ENCODE results near the gene TSSC4. TPM values are rescaled to one million over a fixed set of nuclear protein-coding genes. Genes with fewer than 3 reads are reported as not detected.

The TSSC4 gene
- total and polyA plus RNA-seq, 9 donors, result 25.2 to 36.7 (median 27.3) TPM

DNA sequence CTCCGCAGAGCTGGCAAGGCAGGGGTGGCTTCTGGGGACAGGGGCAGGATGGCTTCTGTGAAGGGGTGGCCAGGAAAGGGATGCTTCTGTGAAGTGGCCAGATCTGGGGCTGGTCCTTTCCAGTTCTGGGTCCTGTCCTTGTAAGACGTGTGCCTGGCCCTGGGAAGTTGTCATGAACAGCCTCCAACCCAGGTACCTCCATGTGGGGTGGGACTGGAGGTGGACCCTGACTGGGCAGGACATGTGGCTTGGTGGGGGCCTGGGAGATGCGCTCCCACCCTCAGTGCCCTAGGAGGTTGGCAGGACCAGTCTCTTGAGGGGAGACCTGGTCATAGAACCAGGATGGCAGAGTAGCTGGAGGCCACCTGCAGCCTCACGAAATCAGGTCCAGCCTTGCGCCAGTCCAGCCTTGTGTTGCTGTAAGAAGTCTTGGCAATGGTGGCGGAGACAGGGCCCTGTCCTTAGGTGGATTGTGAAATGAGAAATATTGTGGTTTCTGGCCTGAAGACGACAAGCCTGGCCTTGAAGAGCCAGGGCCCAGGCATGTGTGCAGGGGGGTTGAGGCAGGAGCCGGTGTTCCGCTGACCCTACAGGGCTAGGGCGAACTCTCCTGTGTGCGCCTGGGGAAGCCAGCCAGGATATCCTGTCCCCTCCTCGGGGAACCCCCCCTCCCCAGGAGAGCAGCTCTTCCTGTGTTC is 46.9 kb downstream of the TSSC4 start:
- Histone ChIP-seq H3K36me3 (ENCODE audit: control insufficient read depth, insufficient read depth, low read length) (no peaks in the 10 kb centered on the region), H3K27me3 (ENCODE audit: control insufficient read depth, insufficient read depth, low read length) (peaks cover 48% of the 10 kb centered on the region), H3K4me3 (ENCODE audit: low read length) (no peak overlapping the region), H3K9me3 (replicated peaks; ENCODE audit: control insufficient read depth, low read depth, low read length) (no peaks in the 10 kb centered on the region), H3K4me1 (ENCODE audit: control insufficient read depth, insufficient read depth, low read length) (peaks cover 40% of the 10 kb centered on the region), H3K27ac (ENCODE audit: low read length) (no peak overlapping the region)
- DNase-seq, result no peak
- 74% methylated on average over 11 of the region's 12 CpGs for WGBS (ENCODE audit: insufficient coverage)

DNA sequence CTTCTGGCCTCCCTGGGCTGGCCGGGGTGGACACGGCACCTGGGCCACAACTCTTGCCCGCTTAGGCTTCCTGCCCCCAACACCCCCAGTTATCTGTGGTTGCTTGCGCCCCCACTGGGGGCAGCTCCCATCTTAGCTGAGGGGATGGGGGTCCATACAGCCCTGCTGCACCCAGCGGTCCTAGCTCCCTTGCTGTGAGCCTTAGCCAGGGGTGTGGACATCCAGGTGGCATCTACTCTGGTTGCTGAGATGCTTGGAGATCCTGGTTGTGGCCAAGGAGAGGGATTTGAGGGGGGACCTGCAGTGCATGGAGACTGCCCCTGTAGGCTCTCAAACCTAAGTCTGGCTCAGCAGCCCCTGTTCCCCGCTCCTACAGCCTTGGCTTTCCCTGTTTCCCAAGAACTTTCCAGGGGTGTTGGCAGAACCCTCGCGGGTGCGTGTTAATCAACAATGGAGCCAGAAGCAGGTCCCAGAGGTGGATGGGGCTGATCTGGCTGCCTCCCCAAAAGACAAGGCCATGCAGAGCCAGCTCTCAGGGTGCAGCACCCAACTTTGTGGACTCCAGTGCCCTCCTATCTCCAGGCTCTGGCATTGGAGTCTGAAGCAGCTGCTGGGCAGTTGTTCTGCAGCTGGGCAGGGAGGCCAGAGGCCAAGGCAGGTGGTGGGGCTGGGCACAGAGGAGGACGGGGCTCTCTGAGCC is 47.6 kb downstream of the TSSC4 start:
- Histone ChIP-seq H3K9me3 (replicated peaks; ENCODE audit: control insufficient read depth, low read depth, low read length) (no peaks in the 10 kb centered on the region), H3K27me3 (ENCODE audit: control insufficient read depth, insufficient read depth, low read length) (peaks cover 47% of the 10 kb centered on the region), H3K4me3 (ENCODE audit: low read length) (no peak overlapping the region), H3K36me3 (ENCODE audit: control insufficient read depth, insufficient read depth, low read length) (no peaks in the 10 kb centered on the region), H3K27ac (ENCODE audit: low read length) (no peak overlapping the region), H3K4me1 (ENCODE audit: control insufficient read depth, insufficient read depth, low read length) (peaks cover 41% of the 10 kb centered on the region)
- WGBS (ENCODE audit: insufficient coverage), result 77% methylated on average over 6 of the region's 10 CpGs
- no peak for DNase-seq

DNA sequence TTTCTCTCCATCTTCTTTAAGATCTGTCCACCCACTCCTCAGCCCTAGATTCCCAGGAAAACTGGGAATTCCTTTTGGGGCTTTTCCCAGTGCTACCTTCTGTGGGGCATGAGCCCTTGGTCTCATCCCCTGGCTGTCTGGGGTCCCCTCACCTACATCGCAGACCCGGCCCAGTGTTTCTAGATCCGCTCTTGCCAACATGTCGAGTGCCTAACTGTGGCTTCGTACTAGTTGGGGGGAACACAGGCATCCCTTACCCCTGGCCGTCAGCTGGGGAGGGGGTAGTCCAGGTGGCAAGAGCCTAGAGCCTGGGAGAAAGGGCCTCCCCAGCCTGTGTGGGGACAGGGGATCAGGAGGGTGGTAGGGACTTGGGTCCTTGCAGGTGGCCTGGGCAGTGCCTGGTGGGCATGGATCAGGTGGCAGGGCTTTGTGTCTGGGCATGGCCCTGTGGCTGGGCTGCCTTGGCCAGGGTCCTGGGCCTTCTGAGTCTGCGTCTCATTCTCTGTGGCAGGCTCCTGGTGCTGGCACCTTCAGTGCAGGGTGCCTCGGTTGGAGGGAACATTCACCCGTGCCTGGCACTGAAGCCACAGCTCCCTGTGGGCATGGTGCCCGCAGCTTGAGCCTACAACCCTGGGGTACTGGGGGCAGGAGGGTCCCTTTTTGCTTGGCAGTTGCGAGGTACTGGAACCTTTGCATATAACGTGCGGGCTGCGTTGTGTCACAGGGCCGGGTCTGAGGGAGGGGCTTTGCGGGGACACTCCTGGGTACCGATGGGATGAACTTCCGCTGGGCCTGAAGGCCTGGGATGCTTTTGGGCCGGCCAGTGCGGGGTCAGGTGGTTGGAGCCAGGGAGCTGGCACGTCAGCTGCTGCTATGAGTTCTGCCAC is 48.4 kb downstream of the TSSC4 start:
- Histone ChIP-seq H3K27ac (ENCODE audit: low read length) (no peak overlapping the region), H3K4me3 (ENCODE audit: low read length) (no peak overlapping the region), H3K36me3 (ENCODE audit: control insufficient read depth, insufficient read depth, low read length) (no peaks in the 10 kb centered on the region), H3K9me3 (replicated peaks; ENCODE audit: control insufficient read depth, low read depth, low read length) (no peaks in the 10 kb centered on the region), H3K4me1 (ENCODE audit: control insufficient read depth, insufficient read depth, low read length) (peaks cover 41% of the 10 kb centered on the region), H3K27me3 (ENCODE audit: control insufficient read depth, insufficient read depth, low read length) (peaks cover 39% of the 10 kb centered on the region)
- 86% methylated on average over 20 of the region's 21 CpGs for WGBS (ENCODE audit: insufficient coverage)
- DNase-seq, result no peak

DNA sequence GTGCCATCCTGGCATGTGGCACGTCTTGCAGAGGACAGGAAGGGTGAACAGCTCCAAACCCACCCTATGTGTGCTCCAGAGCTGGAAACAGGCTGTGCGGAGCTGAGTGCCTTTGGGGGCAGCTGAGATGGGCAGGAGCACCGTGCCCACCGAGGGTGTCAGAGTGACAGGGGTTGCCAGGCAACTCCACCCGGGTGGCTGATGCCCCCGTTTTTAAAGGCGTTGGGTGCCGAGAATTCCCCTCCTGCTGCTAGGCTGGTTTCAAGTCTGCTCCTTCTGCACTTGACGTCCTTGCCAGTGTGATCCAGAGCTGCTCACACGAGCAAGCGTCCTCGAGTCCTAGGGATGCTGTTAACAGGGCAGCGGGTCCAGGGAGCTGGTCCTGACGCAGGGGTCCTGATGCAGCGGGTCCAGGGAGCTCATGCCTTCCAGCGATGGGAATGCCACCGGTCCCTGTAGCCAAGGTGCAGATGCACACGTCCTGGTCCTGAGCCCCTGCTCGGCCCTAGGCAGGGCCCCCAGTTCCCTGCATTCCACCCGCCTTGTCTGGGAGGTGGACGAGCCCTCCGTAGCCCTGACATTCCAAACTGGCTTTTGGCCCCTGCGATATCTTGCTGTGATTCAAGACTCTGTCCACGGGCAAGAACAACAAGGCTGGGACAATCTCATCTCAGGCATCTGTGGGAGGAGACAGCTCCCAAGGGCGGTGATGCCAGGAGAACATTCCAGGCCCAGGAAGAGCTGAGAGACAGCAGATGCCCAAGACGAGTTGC is 49.2 kb downstream of the TSSC4 start:
- 79% methylated on average over 26 of the region's 26 CpGs for whole genome bisulfite sequencing (ENCODE audit: insufficient coverage)
- H3K27me3 ChIP-seq (ENCODE audit: control insufficient read depth, insufficient read depth, low read length), result peaks cover 34% of the 10 kb centered on the region
- no peak overlapping the region for H3K4me3 ChIP-seq (ENCODE audit: low read length)
- no peaks in the 10 kb centered on the region for H3K9me3 ChIP-seq (replicated peaks; ENCODE audit: control insufficient read depth, low read depth, low read length)
- no peak for DNase-seq
- H3K4me1 ChIP-seq (ENCODE audit: control insufficient read depth, insufficient read depth, low read length), result peaks cover 41% of the 10 kb centered on the region
- no peaks in the 10 kb centered on the region for H3K36me3 ChIP-seq (ENCODE audit: control insufficient read depth, insufficient read depth, low read length)
- no peak overlapping the region for H3K27ac ChIP-seq (ENCODE audit: low read length)

DNA sequence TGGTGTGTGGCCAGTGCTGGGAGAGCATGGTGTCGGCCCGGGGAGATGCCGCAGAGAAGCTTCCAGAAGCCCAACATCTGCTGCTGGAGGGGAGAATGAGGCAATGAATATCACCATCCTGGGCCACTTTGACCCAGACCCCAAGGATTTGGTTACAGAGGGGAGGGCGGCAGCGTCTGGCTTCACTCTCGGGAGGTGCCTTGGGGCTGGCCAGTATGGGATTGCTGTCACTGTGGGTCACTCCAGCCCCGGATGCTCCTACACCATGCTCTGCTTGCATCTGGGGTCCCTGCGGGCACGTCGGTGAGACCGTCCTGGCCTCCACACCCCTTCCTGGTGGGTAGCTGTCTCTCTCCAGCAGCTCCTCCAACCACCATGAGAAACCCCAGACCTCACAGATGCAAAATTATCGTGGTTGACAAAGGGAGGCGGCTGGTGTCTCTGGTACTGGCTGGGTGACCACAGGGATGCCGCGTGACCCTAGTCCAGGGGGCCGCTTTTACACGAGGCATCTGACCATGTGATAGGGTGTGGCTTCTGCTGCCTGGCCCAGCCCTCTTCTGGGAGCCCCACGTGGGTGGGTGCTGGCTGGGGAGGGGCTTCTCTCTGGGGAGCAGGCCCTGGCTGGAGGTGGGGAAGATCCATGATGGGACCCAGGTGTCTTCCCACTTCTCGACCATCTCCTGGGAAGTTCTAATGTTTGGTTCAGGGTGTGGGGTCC is 49.9 kb downstream of the TSSC4 start:
- no peak overlapping the region for H3K4me3 ChIP-seq (ENCODE audit: low read length)
- no peaks in the 10 kb centered on the region for H3K9me3 ChIP-seq (replicated peaks; ENCODE audit: control insufficient read depth, low read depth, low read length)
- H3K27me3 ChIP-seq (ENCODE audit: control insufficient read depth, insufficient read depth, low read length), result peaks cover 31% of the 10 kb centered on the region
- no peaks in the 10 kb centered on the region for H3K36me3 ChIP-seq (ENCODE audit: control insufficient read depth, insufficient read depth, low read length)
- H3K27ac ChIP-seq (ENCODE audit: low read length), result no peak overlapping the region
- WGBS (ENCODE audit: insufficient coverage), result 78% methylated on average over 18 of the region's 19 CpGs
- H3K4me1 ChIP-seq (ENCODE audit: control insufficient read depth, insufficient read depth, low read length), result peaks cover 40% of the 10 kb centered on the region
- no peak for DNase-seq

DNA sequence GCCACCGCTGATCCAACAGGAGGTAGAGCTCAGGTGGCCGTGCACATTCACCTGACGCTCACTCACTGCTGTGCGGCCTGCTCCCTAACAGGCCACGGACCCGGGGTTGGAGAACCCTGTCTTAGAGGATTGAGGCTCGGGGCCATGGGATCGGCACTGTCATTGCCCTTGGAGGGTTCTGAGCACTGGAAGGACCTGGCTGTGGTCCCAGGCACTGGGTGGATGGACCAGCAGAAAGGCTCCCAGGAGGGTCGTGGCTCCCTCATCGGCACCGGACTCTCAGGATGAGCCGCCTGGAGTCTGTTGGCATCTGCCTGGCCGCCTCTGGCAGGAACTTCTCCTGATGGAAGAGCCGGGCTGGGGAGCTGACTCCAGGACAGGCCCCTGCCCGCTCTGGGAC is 50.8 kb downstream of the TSSC4 start:
- DNase-seq, result no peak

DNA sequence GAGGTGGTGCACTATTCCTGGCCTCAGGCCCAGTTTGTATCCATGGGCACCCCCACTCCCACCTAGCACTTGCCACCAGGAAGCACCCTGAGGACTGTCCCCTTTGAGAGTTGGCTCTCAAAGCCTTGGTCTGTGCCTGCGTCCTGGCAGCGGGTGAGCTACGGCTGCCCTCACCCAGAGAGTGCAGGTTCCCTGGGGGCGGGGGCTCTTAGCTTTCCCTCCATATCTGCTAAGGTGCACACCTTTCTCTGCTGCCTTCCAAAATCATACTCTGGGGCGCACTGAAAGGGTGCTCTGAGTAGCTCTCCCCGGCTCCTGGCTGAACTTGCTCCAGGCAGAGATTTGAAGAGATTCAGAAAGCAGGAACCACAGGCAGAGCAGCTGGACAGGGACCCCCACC is 51.4 kb downstream of the TSSC4 start:
- 64% methylated on average over 6 of the region's 6 CpGs for WGBS (ENCODE audit: insufficient coverage)
- Histone ChIP-seq H3K27me3 (ENCODE audit: control insufficient read depth, insufficient read depth, low read length) (peaks cover 16% of the 10 kb centered on the region), H3K27ac (ENCODE audit: low read length) (no peak overlapping the region), H3K4me3 (ENCODE audit: low read length) (no peak overlapping the region), H3K4me1 (ENCODE audit: control insufficient read depth, insufficient read depth, low read length) (peaks cover 33% of the 10 kb centered on the region), H3K36me3 (ENCODE audit: control insufficient read depth, insufficient read depth, low read length) (no peaks in the 10 kb centered on the region), H3K9me3 (replicated peaks; ENCODE audit: control insufficient read depth, low read depth, low read length) (no peaks in the 10 kb centered on the region)
- DNase-seq, result no peak

More for the DNA sequence above, 50.8 kb downstream of the TSSC4 start:
- Histone ChIP-seq H3K9me3 (replicated peaks; ENCODE audit: control insufficient read depth, low read depth, low read length) (no peaks in the 10 kb centered on the region), H3K27ac (ENCODE audit: low read length) (no peak overlapping the region), H3K4me3 (ENCODE audit: low read length) (no peak overlapping the region), H3K4me1 (ENCODE audit: control insufficient read depth, insufficient read depth, low read length) (peaks cover 33% of the 10 kb centered on the region), H3K36me3 (ENCODE audit: control insufficient read depth, insufficient read depth, low read length) (no peaks in the 10 kb centered on the region), H3K27me3 (ENCODE audit: control insufficient read depth, insufficient read depth, low read length) (peaks cover 22% of the 10 kb centered on the region)
- WGBS (ENCODE audit: insufficient coverage), result 87% methylated on average over 14 of the region's 15 CpGs

DNA sequence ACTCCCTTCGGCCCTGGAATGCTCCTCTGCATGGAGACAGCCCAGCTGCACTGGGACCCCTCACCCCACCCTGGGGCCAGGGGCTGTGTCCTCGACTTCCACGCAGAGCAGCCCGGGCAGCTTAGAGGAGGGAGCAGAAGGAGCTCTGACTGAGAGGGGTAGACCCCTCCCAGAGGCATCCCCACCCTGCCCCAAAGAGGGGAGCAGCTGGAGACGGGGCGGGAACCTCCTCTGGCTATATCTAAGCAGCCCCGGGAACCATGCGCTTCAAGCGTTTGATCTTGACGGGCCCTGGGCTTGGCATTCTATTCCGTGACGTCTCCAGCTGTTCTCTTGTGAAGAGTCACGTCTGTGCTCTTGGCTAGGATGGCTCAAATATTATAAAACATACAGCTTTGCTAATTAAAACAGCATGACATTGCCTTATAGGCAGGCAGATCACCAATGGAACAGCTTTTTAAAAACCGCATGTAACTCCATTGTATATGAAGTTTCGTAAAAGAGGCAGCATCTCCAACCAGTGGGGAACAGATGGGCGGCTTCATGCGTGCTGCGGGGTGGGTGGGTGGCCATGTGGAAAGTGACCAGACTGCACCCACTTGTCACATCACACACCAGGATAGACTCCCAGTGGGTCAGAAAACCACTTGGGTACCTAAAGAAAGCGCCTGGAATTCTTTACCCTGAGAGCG is 51.9 kb downstream of the TSSC4 start:
- Histone ChIP-seq H3K9me3 (replicated peaks; ENCODE audit: control insufficient read depth, low read depth, low read length) (no peaks in the 10 kb centered on the region), H3K36me3 (ENCODE audit: control insufficient read depth, insufficient read depth, low read length) (no peaks in the 10 kb centered on the region), H3K27ac (ENCODE audit: low read length) (no peak overlapping the region), H3K27me3 (ENCODE audit: control insufficient read depth, insufficient read depth, low read length) (peaks cover 13% of the 10 kb centered on the region), H3K4me3 (ENCODE audit: low read length) (no peak overlapping the region), H3K4me1 (ENCODE audit: control insufficient read depth, insufficient read depth, low read length) (peaks cover 30% of the 10 kb centered on the region)
- 33% methylated on average over 10 of the region's 20 CpGs for WGBS (ENCODE audit: insufficient coverage)
- peak; percentile 74 for DNase-seq

DNA sequence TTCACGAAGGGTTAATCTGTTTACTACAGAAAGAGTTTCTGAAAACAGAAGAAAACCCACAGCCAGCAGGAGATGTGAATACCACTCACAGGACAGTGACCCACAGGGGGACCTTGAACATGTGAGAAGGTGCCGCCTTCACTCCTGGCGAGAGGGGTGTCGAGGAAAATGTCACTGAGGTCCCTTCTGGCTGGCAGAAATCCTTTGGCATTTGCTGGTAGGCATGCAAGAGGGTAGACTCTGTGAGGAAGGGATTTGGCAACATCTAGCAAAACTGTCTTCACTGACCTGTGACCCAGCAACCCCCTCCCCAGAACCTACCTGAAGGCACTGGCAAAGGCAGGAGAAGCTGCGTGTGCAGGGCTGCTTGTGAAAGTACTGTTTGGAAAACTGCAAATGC is 52.9 kb downstream of the TSSC4 start:
- no peak overlapping the region for H3K27ac ChIP-seq (ENCODE audit: low read length)
- H3K27me3 ChIP-seq (ENCODE audit: control insufficient read depth, insufficient read depth, low read length), result peaks cover 13% of the 10 kb centered on the region
- no peak for DNase-seq
- peaks cover 20% of the 10 kb centered on the region for H3K4me1 ChIP-seq (ENCODE audit: control insufficient read depth, insufficient read depth, low read length)
- no peaks in the 10 kb centered on the region for H3K36me3 ChIP-seq (ENCODE audit: control insufficient read depth, insufficient read depth, low read length)
- no peak overlapping the region for H3K4me3 ChIP-seq (ENCODE audit: low read length)
- no peaks in the 10 kb centered on the region for H3K9me3 ChIP-seq (replicated peaks; ENCODE audit: control insufficient read depth, low read depth, low read length)
- 90% methylated on average over 4 of the region's 5 CpGs for WGBS (ENCODE audit: insufficient coverage)
